Keratinocyte (primary cell): ENCODE results near the gene GPALPP1. TPM values are rescaled to one million over a fixed set of nuclear protein-coding genes. Genes with fewer than 3 reads are reported as not detected.

ENCODE experiments used
- DNase-seq: peaks from one replicate; pipeline ENCODE4 v3.0.0-alpha.2; 2011; ENCODE audit warnings: low read depth, missing footprints, low spot score
- FAIRE-seq: peaks from 2 replicates; lab custom pipeline; 2011; peaks lifted over from hg19 to GRCh38; lab: Jason Lieb, UNC
- H2AFZ ChIP-seq: 2 replicates; pipeline ENCODE4 v1.6.0; 2012; ENCODE audit warnings: low read length, control low read depth, inconsistent platforms; ENCODE audit not compliant: control insufficient read depth
- H3K27ac ChIP-seq: 2 replicates; pipeline ENCODE4 v1.5.1; 2011; ENCODE audit warnings: low read length; ENCODE audit not compliant: control insufficient read depth, insufficient read depth
- H3K27me3 ChIP-seq: 3 replicates; pipeline ENCODE4 v1.6.0; 2011; ENCODE audit warnings: low read length; ENCODE audit not compliant: control insufficient read depth, insufficient read depth; ENCODE audit errors: extremely low read depth
- H3K36me3 ChIP-seq, 2 experiments: 2 replicates in 1 of 2; 3 replicates in 1 of 2; pipeline ENCODE4 v1.5.1; 2011; ENCODE audit warnings: low read length in 2 of 2, mild to moderate bottlenecking in 1 of 2; ENCODE audit not compliant: control insufficient read depth in 2 of 2, insufficient read depth in 2 of 2; ENCODE audit errors: extremely low read depth in 1 of 2
- H3K4me1 ChIP-seq: 3 replicates; pipeline ENCODE4 v1.5.1; 2011; ENCODE audit warnings: low read length; ENCODE audit not compliant: control insufficient read depth, insufficient read depth; ENCODE audit errors: extremely low read depth
- H3K4me2 ChIP-seq: 3 replicates; pipeline ENCODE4 v1.6.0; 2011; ENCODE audit warnings: low read depth, low read length; ENCODE audit not compliant: control insufficient read depth, insufficient read depth; ENCODE audit errors: extremely low read depth
- H3K4me3 ChIP-seq, 3 experiments: fragments of 200-600 bp in 1 of 3; sonication (generic) in 1 of 3; 2 replicates in 2 of 3; 3 replicates in 1 of 3; pipeline ENCODE4 v1.5.1; 2011 to 2016; ENCODE audit warnings: low read length in 3 of 3, mild to moderate bottlenecking in 3 of 3, control low read depth in 2 of 3, inconsistent platforms in 1 of 3, low read depth in 1 of 3, mixed read lengths in 1 of 3, mixed run types in 1 of 3, moderate library complexity in 1 of 3; ENCODE audit not compliant: control insufficient read depth in 2 of 3, insufficient read depth in 2 of 3; ENCODE audit errors: extremely low read depth in 1 of 3
- H3K79me2 ChIP-seq: 2 replicates; pipeline ENCODE4 v1.6.0; 2012; ENCODE audit warnings: low read length; ENCODE audit not compliant: control insufficient read depth, insufficient read depth
- H3K9ac ChIP-seq: 3 replicates; pipeline ENCODE4 v1.6.0; 2011; ENCODE audit warnings: low read length; ENCODE audit not compliant: control insufficient read depth, insufficient read depth; ENCODE audit errors: extremely low read depth
- H3K9me1 ChIP-seq: 3 replicates; pipeline ENCODE4 v1.6.0; 2011; ENCODE audit warnings: low read length; ENCODE audit not compliant: control insufficient read depth, insufficient read depth; ENCODE audit errors: extremely low read depth
- H3K9me3 ChIP-seq: 2 replicates; pipeline ENCODE4 v1.5.1; 2012; ENCODE audit warnings: low read depth, low read length; ENCODE audit not compliant: control insufficient read depth
- H4K20me1 ChIP-seq: 3 replicates; pipeline ENCODE4 v1.6.0; 2011; ENCODE audit warnings: low read length; ENCODE audit not compliant: control insufficient read depth, insufficient read depth; ENCODE audit errors: extremely low read depth
- CTCF ChIP-seq, 3 experiments: IDR thresholded peaks in 1 of 3; conservative IDR thresholded peaks in 1 of 3; optimal IDR thresholded peaks in 1 of 3; 2 replicates in 2 of 3; 3 replicates in 1 of 3; pipeline versions ENCODE3 to v1.5.1; 2011; ENCODE audit warnings: low read length in 3 of 3, mild to moderate bottlenecking in 3 of 3, moderate library complexity in 2 of 3, control low read depth in 1 of 3, inconsistent platforms in 1 of 3; ENCODE audit not compliant: insufficient read depth in 2 of 3; ENCODE audit errors: extremely low read depth in 1 of 3
- EZH2 ChIP-seq: IDR thresholded peaks from one replicate; pipeline ENCODE4 v1.6.1; 2012; ENCODE audit warnings: inconsistent platforms, mild to moderate bottlenecking, low read length, moderate library complexity
- dilution Hi-C: fragments of 300-500 bp; cut with MboI; formaldehyde crosslinking; loops from one replicate; pipeline ENCODE4 v1.7.0; 2020; ENCODE audit warnings: low sequenced_read_pairs; ENCODE audit not compliant: extremely low pct_ligation_motif_present
- polyA plus RNA-seq, 5 experiments: library from polyadenylated mRNA; depleted of rRNA in 3 of 5; stranded (reverse) in 3 of 5; stranded (forward) in 1 of 5; unstranded in 1 of 5; fragments of >200 nt; gene quantifications; 1 replicate in 1 of 5; 2 replicates in 3 of 5; 3 replicates in 1 of 5; pipeline versions ENCODE4 v1.2.1 to v1.2.3, GENCODE V29; 2011 to 2012; ENCODE audit warnings: missing spikeins in 2 of 5, low read depth in 1 of 5, low replicate concordance in 1 of 5

GPALPP1 gene
- polyA plus RNA-seq, 1 donor (not counting 4 experiments of a cell fraction or from before 2014, with no cell fraction given): 17.7 TPM

GRCh38 chr13:44961997-44962396 is 27.3 kb upstream of the GPALPP1 start:
- no peak overlapping the region for H2AFZ ChIP-seq
- H3K9me3 ChIP-seq: peaks cover 2% of the 10 kb centered on the region
- no peak for FAIRE-seq
- H3K79me2 ChIP-seq: no peaks in the 10 kb centered on the region
- no peak for DNase-seq
- no peaks in the 10 kb centered on the region for H4K20me1 ChIP-seq
- no peak for TF ChIP-seq EZH2
- TF ChIP-seq CTCF (optimal IDR thresholded peaks at IDR 0.05 in 1 of 3, IDR thresholded peaks at IDR 0.05 in 1 of 3, conservative IDR thresholded peaks at IDR 0.05 in 1 of 3; ENCODE audit: extremely low read depth in 1 of 3, insufficient read depth in 2 of 3, low read length in 3 of 3): no peak
- H3K4me1 ChIP-seq: no peaks in the 10 kb centered on the region
- H3K4me3 ChIP-seq: no peak overlapping the region
- no peak overlapping the region for H3K9ac ChIP-seq
- no peaks in the 10 kb centered on the region for H3K27me3 ChIP-seq
- no peak overlapping the region for H3K4me2 ChIP-seq
- H3K27ac ChIP-seq: no peak overlapping the region
- peaks cover 9 to 16% of the 10 kb centered on the region in 2 experiments for H3K36me3 ChIP-seq
- H3K9me1 ChIP-seq: no peaks in the 10 kb centered on the region
- dilution Hi-C loops: no loop called here

- no peak for FAIRE-seq
Observed at GRCh38 chr13:44967704-44968433, 21.5 kb upstream of the GPALPP1 start.

More at GRCh38 chr13:44967704-44968433, 21.5 kb upstream of the GPALPP1 start:
- Histone ChIP-seq H3K4me1 (no peaks in the 10 kb centered on the region), H3K4me2 (no peak overlapping the region), H3K4me3 (no peak overlapping the region), H3K9ac (no peak overlapping the region), H3K9me1 (no peaks in the 10 kb centered on the region), H2AFZ (no peak overlapping the region), H3K27ac (no peak overlapping the region), H3K27me3 (no peaks in the 10 kb centered on the region), H3K36me3 (peaks cover 13 to 15% of the 10 kb centered on the region in 2 experiments), H3K79me2 (peaks cover 6% of the 10 kb centered on the region), H4K20me1 (no peaks in the 10 kb centered on the region), H3K9me3 (no peaks in the 10 kb centered on the region)
- TF ChIP-seq EZH2: no peak
- TF ChIP-seq CTCF (optimal IDR thresholded peaks at IDR 0.05 in 1 of 3, IDR thresholded peaks at IDR 0.05 in 1 of 3, conservative IDR thresholded peaks at IDR 0.05 in 1 of 3; ENCODE audit: extremely low read depth in 1 of 3, insufficient read depth in 2 of 3, low read length in 3 of 3): no peak
- dilution Hi-C loops: no loop called here
- no peak for DNase-seq
